Measurements from ENCODE around the gene NUFIP2. TPM values are rescaled to one million over a fixed set of nuclear protein-coding genes. Genes with fewer than 3 reads are reported as not detected.

The NUFIP2 gene
- total and polyA plus RNA-seq, 12 donors = 7.1 to 58.3 (median 39.3) TPM

DNA sequence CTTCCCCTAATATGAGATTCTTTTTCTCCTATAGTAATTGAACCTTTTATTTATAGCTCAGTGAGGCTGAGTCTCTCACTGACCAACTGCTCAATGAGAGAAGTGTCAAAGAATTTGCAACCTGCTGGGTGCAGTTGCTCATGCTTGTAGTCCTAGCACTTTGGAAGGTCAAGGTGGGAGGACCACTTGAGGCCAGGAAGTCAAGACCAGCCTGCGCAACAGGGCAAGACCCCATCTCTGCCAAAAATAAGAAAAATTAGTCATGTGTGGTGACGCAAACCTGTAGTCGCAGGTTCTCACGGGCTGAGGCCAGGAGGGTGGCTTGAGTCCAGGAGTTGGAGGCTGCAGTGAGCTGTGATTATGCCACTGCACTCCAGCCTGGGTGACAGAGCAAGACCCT, 78.2 kb downstream of the NUFIP2 start:
- Histone ChIP-seq H3K4me1 (peaks cover 0 to 13% (median 8%) of the 10 kb centered on the region in 9 donors), H3K27me3 (no peaks in the 10 kb centered on the region), H3K4me3 (no peak overlapping the region), H3K36me3 (no peaks in the 10 kb centered on the region), H3K9me3 (no peaks in the 10 kb centered on the region), H3K27ac (no peak overlapping the region)
- intact Hi-C loops (cut with DNase I) = loop anchor here in 9 of 10 donors (5.0 to 10.0 kb wide), 6 partner anchors 33 to 513 kb away; partner anchors contain the start of genes MYO18A (in 2 of the 9) and PHF12 (in 1 of the 9)
- TF ChIP-seq, protein P1, sequence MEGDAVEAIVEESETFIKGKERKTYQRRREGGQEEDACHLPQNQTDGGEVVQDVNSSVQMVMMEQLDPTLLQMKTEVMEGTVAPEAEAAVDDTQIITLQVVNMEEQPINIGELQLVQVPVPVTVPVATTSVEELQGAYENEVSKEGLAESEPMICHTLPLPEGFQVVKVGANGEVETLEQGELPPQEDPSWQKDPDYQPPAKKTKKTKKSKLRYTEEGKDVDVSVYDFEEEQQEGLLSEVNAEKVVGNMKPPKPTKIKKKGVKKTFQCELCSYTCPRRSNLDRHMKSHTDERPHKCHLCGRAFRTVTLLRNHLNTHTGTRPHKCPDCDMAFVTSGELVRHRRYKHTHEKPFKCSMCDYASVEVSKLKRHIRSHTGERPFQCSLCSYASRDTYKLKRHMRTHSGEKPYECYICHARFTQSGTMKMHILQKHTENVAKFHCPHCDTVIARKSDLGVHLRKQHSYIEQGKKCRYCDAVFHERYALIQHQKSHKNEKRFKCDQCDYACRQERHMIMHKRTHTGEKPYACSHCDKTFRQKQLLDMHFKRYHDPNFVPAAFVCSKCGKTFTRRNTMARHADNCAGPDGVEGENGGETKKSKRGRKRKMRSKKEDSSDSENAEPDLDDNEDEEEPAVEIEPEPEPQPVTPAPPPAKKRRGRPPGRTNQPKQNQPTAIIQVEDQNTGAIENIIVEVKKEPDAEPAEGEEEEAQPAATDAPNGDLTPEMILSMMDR (IDR thresholded peaks at IDR 0.05) = no peak
- no peak for ATAC-seq
- no peak for DNase-seq
- 69 to 79% methylated on average over 4 of the region's 4 CpGs for WGBS, 2 donors

DNA sequence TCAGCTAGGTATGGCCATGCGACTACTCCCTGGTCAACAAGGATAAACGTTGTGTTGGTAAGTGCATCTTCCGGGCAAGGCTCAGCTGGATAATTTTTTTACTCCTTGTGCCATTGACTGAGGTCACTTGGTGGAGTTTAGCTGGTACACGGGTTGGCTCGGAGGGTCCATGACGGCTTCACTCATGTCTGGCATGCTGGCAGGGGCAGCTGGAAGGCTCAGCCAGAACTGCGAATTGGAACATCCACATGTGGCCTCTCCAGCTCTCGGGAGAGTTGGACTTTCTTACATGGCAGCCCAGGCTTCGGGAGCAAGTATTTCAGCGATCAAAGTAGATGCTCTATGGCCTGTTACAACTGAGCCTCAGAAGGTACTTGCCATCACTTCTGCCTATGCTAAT, 78.8 kb downstream of the NUFIP2 start:
- ATAC-seq (no peak), DNase-seq (no peak)
- intact Hi-C loops (cut with DNase I) = loop anchor here in 9 of 10 donors (5.0 to 10.0 kb wide), 6 partner anchors 33 to 513 kb away; partner anchors contain the start of genes MYO18A (in 2 of the 9) and PHF12 (in 1 of the 9)
- Histone ChIP-seq H3K27ac (no peak overlapping the region), H3K27me3 (no peaks in the 10 kb centered on the region), H3K4me1 (peaks cover 0 to 13% (median 8%) of the 10 kb centered on the region in 9 donors), H3K4me3 (no peak overlapping the region), H3K36me3 (no peaks in the 10 kb centered on the region), H3K9me3 (no peaks in the 10 kb centered on the region)
- TF ChIP-seq, protein P1 (IDR thresholded peaks at IDR 0.05) = no peak
- 89 to 90% methylated on average over 10 of the region's 10 CpGs for WGBS, 2 donors

DNA sequence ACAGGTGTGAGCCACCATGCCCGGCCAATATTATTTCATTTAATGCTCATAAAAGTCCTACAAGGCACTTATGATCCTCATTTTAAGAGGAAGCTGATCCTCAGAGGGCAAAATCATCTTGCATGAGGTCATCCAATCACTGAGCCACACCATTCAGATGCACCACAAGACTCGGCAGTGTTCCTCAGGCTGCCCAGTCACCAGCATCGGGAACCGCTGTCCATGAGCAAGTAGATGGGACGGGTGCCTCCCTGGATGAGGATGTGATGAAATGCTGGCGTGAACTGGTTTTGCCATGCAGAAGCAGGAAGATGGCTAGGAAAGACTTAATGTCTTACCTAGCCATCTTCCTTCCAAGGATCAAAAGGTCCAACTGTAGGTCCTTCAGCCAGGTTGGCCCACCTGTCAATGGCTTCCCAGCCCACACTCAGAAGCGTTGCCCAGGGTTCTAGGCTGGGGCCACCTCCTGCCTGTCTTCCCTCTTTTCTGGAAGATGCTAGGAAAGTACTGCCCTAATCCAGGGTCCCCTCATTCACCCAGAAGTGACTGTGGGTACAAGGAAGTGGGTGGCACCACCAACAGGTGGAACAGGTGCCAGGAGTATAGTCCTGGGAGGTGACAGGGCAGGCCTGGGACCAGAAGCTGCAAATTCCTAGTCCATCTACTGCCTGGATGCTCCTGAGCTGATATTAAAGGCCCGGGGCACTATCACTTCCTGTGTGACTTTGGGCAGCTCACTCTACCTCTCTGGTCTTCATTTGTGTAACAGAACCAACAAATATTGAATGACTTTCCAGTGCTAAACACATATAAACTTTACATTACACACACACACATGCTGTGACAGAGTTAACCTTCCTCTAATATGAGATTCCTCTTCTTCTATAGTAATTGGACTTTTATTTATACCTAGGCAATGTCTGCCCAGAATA, 79.5 kb downstream of the NUFIP2 start:
- Histone ChIP-seq H3K4me1 (peaks cover 0 to 10% (median 5%) of the 10 kb centered on the region in 9 donors), H3K9me3 (no peaks in the 10 kb centered on the region), H3K27me3 (no peaks in the 10 kb centered on the region), H3K36me3 (no peaks in the 10 kb centered on the region), H3K4me3 (no peak overlapping the region), H3K27ac (no peak overlapping the region)
- TF ChIP-seq, protein P1 (IDR thresholded peaks at IDR 0.05) = no peak
- ATAC-seq (no peak), DNase-seq (no peak)
- WGBS, 2 donors = 88 to 90% methylated on average over 8 of the region's 8 CpGs
- intact Hi-C loops (cut with DNase I) = loop anchor here in 9 of 10 donors (5.0 to 10.0 kb wide), 6 partner anchors 32 to 512 kb away; partner anchors contain the start of genes MYO18A (in 2 of the 9) and PHF12 (in 1 of the 9)

DNA sequence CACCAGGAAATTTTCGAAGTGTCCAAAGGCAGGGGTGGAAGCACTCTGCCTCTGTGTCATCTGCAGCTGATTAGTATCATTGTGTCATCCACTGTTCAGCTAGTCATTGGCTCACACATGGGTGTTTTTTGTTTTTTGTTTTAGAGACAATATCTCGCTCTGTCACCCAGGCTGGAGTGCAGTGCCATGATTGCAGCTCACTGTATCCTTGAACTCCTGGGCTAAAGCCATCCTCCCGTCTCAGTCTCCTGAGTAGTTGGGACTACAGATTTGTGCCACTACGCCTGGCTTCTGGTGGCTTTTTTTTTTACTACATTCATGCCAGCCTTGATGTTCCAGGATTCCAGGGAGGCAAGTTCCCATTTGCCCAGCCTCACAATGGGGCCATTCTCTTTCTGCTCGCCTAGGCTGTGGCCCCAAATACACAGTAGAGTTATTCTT, 81.2 kb downstream of the NUFIP2 start:
- no peaks in the 10 kb centered on the region for H3K36me3 ChIP-seq
- intact Hi-C loops (cut with DNase I) = loop anchor here in 1 of 10 donors (10.0 kb wide), 1 partner anchor 258 kb away; the partner anchor contains the start of gene PHF12
- no peak overlapping the region for H3K4me3 ChIP-seq
- no peaks in the 10 kb centered on the region for H3K27me3 ChIP-seq
- H3K27ac ChIP-seq = no peak overlapping the region
- H3K4me1 ChIP-seq = peaks cover 0 to 5% (median 0%) of the 10 kb centered on the region in 9 donors
- ATAC-seq (no peak), DNase-seq (no peak)
- H3K9me3 ChIP-seq = no peaks in the 10 kb centered on the region
- TF ChIP-seq, protein P1 (IDR thresholded peaks at IDR 0.05) = no peak
- WGBS, 2 donors = 72 to 87% methylated on average over 5 of the region's 5 CpGs

All from heart right ventricle (tissue), 16 donors.